Heart left ventricle (tissue), 16 donors: Measurements from ENCODE around the gene ACP6. TPM values are rescaled to one million over a fixed set of nuclear protein-coding genes. Genes with fewer than 3 reads are reported as not detected.
"Not testable (repeated sequence)": the region's sequence is repeated elsewhere in the genome, so short reads cannot be mapped to it uniquely, and the experiment has no call there.

ENCODE experiments used
- ATAC-seq, 4 donors: fragments of 200-7000 bp; cut with Tn5 transposase; one replicate each; pipeline ENCODE4 v1.9.1; 2020 to 2022; ENCODE audit warnings: moderate library complexity in 4 of 4, mild to moderate bottlenecking in 3 of 4, moderate number of reproducible peaks in 1 of 4
- DNase-seq, 5 donors: peaks; one replicate each; pipeline ENCODE4 v3.0.0-alpha.2; 2020
- H3K27ac ChIP-seq, 12 donors: fragments of 200-600 bp; sonication (generic) in 4 of 12; one replicate each; pipeline versions ENCODE4 v1.5.0 to v1.8.0; 2016 to 2022; ENCODE audit warnings: mild to moderate bottlenecking in 2 of 12
- H3K27me3 ChIP-seq, 9 donors: fragments of 200-600 bp; sonication (generic) in 2 of 9; one replicate each; pipeline versions ENCODE4 v1.5.1 to v1.8.0; 2016 to 2022; ENCODE audit warnings: mild to moderate bottlenecking in 3 of 9
- H3K36me3 ChIP-seq, 9 donors: fragments of 200-600 bp; sonication (generic) in 2 of 9; one replicate each; pipeline versions ENCODE4 v1.5.0 to v1.8.0; 2018 to 2022; ENCODE audit warnings: mild to moderate bottlenecking in 2 of 9
- H3K4me1 ChIP-seq, 12 donors: fragments of 200-600 bp; sonication (generic) in 4 of 12; one replicate each; pipeline versions ENCODE4 v1.5.0 to v1.8.0; 2016 to 2022; ENCODE audit warnings: mild to moderate bottlenecking in 3 of 12
- H3K4me3 ChIP-seq, 12 donors: fragments of 200-600 bp; sonication (generic) in 4 of 12; one replicate each; pipeline versions ENCODE4 v1.5.0 to v1.8.0; 2017 to 2022; ENCODE audit warnings: mild to moderate bottlenecking in 9 of 12, moderate library complexity in 4 of 12
- H3K9me3 ChIP-seq, 12 donors: fragments of 200-600 bp; sonication (generic) in 4 of 12; one replicate each; pipeline versions ENCODE4 v1.5.0 to v1.8.0; 2016 to 2022; ENCODE audit warnings: mild to moderate bottlenecking in 1 of 12
- CTCF ChIP-seq, 12 donors: fragments of 200-600 bp; sonication (generic) in 4 of 12; IDR thresholded peaks; one replicate each; pipeline versions ENCODE4 v1.5.0 to v1.8.0; 2018 to 2022; ENCODE audit warnings: antibody characterized with exemption in 12 of 12, mild to moderate bottlenecking in 5 of 12
- POLR2A ChIP-seq, 2 donors: fragments of 450-650 bp; IDR thresholded peaks; one replicate each; pipeline ENCODE4 v1.6.1; 2017; ENCODE audit warnings: antibody characterized with exemption in 2 of 2, mild to moderate bottlenecking in 2 of 2, moderate library complexity in 2 of 2
- WGBS, 4 donors: extraction: QIAGEN DNeasy Blood & Tissue Kit in 2 of 4; methylation state at CpG; one replicate each; pipeline versions ENCODE4 v1.1.5 to v1.1.7; 2013 to 2018; 5-methylcytosine and 5-hydroxymethylcytosine counted together
- intact Hi-C, 10 donors: fragments of 100-400 bp; cut with DNase I; formaldehyde crosslinking; loops; one replicate each; pipeline versions ENCODE4 v1.11.1 to v1.14.2; 2022
- polyA plus RNA-seq, 2 donors: library from polyadenylated mRNA; stranded (reverse); fragments of 200-250 nt; gene quantifications; one replicate each; pipeline ENCODE4 v1.2.3, GENCODE V29; 2013
- total RNA-seq, 9 donors: library from RNA; depleted of rRNA in 2 of 9; stranded (reverse); fragments of >200 nt in 2 of 9; fragmentation: NEBNext Ultra II Directional in 3 of 9; extraction: Animal tissue kit (Norgen Biotek cat#: 25700) in 3 of 9; gene quantifications; one replicate each; pipeline versions ENCODE4 v1.1.0 to v1.2.4, GENCODE V29; 2016 to 2023
- donor health status: ischemic (EF 13 %, LVEDD 7.1; RV severe dilation, severe dysfunction).
- donor health status: healthy with polysubstance abuse.
- donor health status: DM: no; HTN: yes; CAD: no.
- donor health status: DM: no; HTN: no; CAD: no.
- donor health status: ischemic (EF 25% LVEDD 6.9; RV normal size, moderate dysfunction).
- donor health status: ischemic (EF 25% LVEDD 5.7; RV mildly dilated, moderate dysfunction).
- donor health status: healthy.
- donor health status: DM: yes; HTN: yes; CAD: no.
- donor health status: ischemic (EF 35%, LVEDD 5.7; RV mildly dilated, moderate dysfunction).
- donor health status: nonischemic (EF 11% LVEDD 7.7; RV severe dilation, severe dysfunction).
- donor health status: DM: yes; HTN: yes; CAD: no.
- donor health status: PGD.
- donor health status: ischemic (EF 29% LVEDD 5.4; RV normal size, mild dysfunction).
- donor health status: nonischemic (EF 23%, LVEDD 6.1; RV moderate dilation, normal function).

The ACP6 gene
- total and polyA plus RNA-seq, 11 donors, result 4.0 to 27.8 (median 13.6) TPM

DNA sequence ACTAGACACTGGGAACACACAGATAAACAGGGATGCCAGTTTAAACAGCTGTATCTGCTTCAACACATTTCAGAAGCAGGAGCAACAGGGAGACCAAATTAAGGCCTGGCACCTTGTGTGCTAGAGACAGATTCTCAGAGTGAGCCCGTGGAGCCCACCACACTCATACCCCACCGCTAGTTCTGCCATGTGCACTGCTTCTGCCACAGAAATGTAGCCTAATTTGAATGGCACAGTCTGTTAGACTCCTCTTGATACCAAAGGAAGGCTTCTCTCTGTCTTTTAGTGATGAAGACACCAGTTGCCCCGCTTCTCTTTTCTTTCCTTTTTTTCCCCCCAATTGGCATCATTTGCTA, 29.3 kb upstream of the ACP6 start:
- no peaks in the 10 kb centered on the region for H3K9me3 ChIP-seq
- H3K4me1 ChIP-seq, result peaks cover 0 to 7% (median 0%) of the 10 kb centered on the region in 12 donors
- intact Hi-C loops, result loop anchor here in 4 of 10 donors (5.0 to 10.0 kb wide), 3 partner anchors 205 to 425 kb away; no protein-coding TSS in a partner anchor
- no peaks in the 10 kb centered on the region for H3K36me3 ChIP-seq
- DNase-seq, result no peak
- H3K4me3 ChIP-seq, result no peak overlapping the region
- H3K27me3 ChIP-seq, result no peaks in the 10 kb centered on the region
- no peak for ATAC-seq
- no peak for TF ChIP-seq CTCF (IDR thresholded peaks at IDR 0.05)
- TF ChIP-seq POLR2A (IDR thresholded peaks at IDR 0.05), result no peak
- 53 to 70% (median 59%) methylated on average over 3 of the region's 3 CpGs for WGBS, 4 donors
- no peak overlapping the region for H3K27ac ChIP-seq

DNA sequence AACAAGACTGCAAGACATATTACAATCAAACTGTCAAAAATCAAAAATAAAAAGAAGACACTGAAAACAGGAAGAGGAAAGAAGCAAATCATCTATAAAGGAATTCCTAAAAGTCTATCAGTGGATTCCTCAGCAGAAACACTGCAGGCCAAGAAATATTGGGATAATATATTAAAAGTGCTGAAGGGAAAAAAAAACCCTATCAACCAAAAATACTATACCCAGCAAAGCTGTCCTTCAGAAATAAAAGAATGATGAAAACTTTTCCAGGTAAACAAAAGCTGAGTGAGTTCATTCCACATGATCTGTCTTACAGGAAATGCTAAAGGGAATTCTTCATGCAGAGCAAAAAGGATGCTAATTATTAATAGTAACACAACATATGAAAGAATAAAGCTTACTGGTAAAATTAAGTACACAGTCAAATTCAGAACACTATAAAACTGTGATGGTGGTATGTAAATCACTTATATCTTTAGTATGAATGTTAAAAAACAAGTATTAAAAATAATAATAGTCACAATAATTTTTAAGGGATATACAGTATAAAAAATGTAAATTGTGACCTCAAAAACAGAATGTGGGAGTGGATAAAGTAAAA, 12.9 kb upstream of the ACP6 start:
- DNase-seq (no peak), ATAC-seq (no peak)
- no peak overlapping the region for H3K4me3 ChIP-seq
- intact Hi-C loops, result no loop called here
- H3K4me1 ChIP-seq, result no peaks in the 10 kb centered on the region
- peaks cover 0 to 7% (median 0%) of the 10 kb centered on the region in 9 donors for H3K27me3 ChIP-seq
- H3K36me3 ChIP-seq, result no peaks in the 10 kb centered on the region
- TF ChIP-seq CTCF (IDR thresholded peaks at IDR 0.05), result no peak
- TF ChIP-seq POLR2A (IDR thresholded peaks at IDR 0.05), result no peak
- peaks cover 0 to 30% (median 13%) of the 10 kb centered on the region in 12 donors for H3K9me3 ChIP-seq
- no peak overlapping the region for H3K27ac ChIP-seq

- intact Hi-C loops, H3K27ac ChIP-seq, H3K4me1 ChIP-seq, ATAC-seq, H3K4me3 ChIP-seq, H3K27me3 ChIP-seq, H3K36me3 ChIP-seq: not testable (repeated sequence)
- DNase-seq, result peak in 2 of 5 donors; percentile 15 to 66
- WGBS, 4 donors, result 96 to 97% (median 97%) methylated on average over 24 to 38 of the region's 38 CpGs
- H3K9me3 ChIP-seq, result peaks cover 0 to 43% (median 21%) of the 10 kb centered on the region in 12 donors
These were observed 10.4 kb upstream of the ACP6 start for GRCh38 chr1:147680608-147681235.

DNA sequence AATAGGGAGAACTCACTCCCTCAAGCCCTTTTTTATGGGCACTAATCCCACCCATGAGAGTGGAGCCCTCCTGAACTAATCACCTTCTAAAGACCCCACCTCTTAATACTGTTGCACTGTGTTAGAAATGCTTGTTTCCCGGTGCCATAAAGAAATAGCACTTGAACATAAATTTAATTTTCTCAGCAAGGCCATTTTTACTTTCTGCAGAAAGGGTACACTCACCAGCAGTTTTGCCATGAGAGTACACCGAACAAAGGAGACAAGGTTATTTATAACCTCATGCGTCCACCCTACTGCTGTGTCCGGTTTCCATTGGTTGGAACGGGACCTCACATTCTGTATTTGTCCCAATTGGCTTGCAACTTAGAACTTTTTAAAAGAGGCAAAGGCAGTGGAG, 7.4 kb upstream of the ACP6 start:
- peaks cover 0 to 24% (median 15%) of the 10 kb centered on the region in 12 donors for H3K9me3 ChIP-seq
- H3K36me3 ChIP-seq, H3K27me3 ChIP-seq, H3K27ac ChIP-seq, ATAC-seq, H3K4me1 ChIP-seq, intact Hi-C loops, H3K4me3 ChIP-seq, DNase-seq: not testable (repeated sequence)
- 82 to 97% (median 95%) methylated on average over 5 of the region's 5 CpGs for WGBS, 4 donors

GRCh38 chr1:147676311-147677085, 6.2 kb upstream of the ACP6 start:
- DNase-seq (no peak), ATAC-seq (no peak)
- intact Hi-C loops, result no loop called here
- Histone ChIP-seq H3K27me3 (no peaks in the 10 kb centered on the region), H3K4me1 (no peaks in the 10 kb centered on the region), H3K27ac (no peak overlapping the region), H3K4me3 (no peak overlapping the region), H3K9me3 (peaks cover 0 to 17% (median 6%) of the 10 kb centered on the region in 12 donors), H3K36me3 (no peaks in the 10 kb centered on the region)
- TF ChIP-seq CTCF (IDR thresholded peaks at IDR 0.05) (no peak), POLR2A (IDR thresholded peaks at IDR 0.05) (no peak)
- WGBS, 4 donors, result 49 to 67% (median 55%) methylated on average over 4 of the region's 4 CpGs
